ENCODE results near the gene DNMT3L.

DNA sequence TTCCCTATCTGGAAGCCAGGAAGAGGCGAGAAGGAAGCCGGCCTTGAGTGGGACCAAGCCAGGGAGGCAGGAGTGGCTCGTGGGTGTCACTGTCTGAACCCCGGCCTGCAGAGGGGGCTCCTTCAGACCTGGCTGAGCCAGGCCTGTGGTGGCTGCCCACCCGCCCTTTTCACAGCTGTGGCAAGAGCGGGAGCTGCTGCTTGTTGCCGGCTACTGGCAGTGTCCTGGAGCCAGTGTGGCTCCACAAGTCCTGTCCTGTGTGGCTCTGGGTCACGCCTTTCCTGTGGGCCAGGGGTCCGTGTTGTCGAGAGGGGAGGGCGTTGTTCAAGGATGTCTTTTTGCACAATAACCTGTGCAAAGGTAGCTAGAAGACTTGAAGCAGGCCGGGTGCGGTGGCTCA is 39.4 kb upstream of the DNMT3L start:
- TF ChIP-seq, protein P1, sequence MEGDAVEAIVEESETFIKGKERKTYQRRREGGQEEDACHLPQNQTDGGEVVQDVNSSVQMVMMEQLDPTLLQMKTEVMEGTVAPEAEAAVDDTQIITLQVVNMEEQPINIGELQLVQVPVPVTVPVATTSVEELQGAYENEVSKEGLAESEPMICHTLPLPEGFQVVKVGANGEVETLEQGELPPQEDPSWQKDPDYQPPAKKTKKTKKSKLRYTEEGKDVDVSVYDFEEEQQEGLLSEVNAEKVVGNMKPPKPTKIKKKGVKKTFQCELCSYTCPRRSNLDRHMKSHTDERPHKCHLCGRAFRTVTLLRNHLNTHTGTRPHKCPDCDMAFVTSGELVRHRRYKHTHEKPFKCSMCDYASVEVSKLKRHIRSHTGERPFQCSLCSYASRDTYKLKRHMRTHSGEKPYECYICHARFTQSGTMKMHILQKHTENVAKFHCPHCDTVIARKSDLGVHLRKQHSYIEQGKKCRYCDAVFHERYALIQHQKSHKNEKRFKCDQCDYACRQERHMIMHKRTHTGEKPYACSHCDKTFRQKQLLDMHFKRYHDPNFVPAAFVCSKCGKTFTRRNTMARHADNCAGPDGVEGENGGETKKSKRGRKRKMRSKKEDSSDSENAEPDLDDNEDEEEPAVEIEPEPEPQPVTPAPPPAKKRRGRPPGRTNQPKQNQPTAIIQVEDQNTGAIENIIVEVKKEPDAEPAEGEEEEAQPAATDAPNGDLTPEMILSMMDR (IDR thresholded peaks at IDR 0.05; ENCODE audit: insufficient read depth, low read length, poor library complexity, severe bottlenecking): no peak
- no peak for TF ChIP-seq EZH2phosphoT487 (conservative IDR thresholded peaks at IDR 0.05; ENCODE audit: low read length)

Data from SU-DHL-6 (cell line).